Measurements from ENCODE around the gene EXD3. TPM values are rescaled to one million over a fixed set of nuclear protein-coding genes. Genes with fewer than 3 reads are reported as not detected.

Gene EXD3
- total and polyA plus RNA-seq, 9 of the 15 experiments (the other 6 are each of a cell fraction or from before 2014, with no cell fraction given) = 0.29 to 12.5 (median 3.9) TPM

- TF ChIP-seq CHD7 (IDR thresholded peaks at IDR 0.05; ENCODE audit: low read depth, low read length) = no peak
- TF ChIP-seq KLF6 (CRISPR knock-in tag; IDR thresholded peaks at IDR 0.05; ENCODE audit: borderline replicate concordance) = no peak
- no peak for TF ChIP-seq FOXK2 (conservative IDR thresholded peaks at IDR 0.05 in 1 of 2, IDR thresholded peaks at IDR 0.05 in 1 of 2; ENCODE audit: low read depth in 2 of 2)
- TF ChIP-seq ZNF511 (CRISPR knock-in tag; IDR thresholded peaks at IDR 0.05) = no peak; the same call in 1 of the 2 replicates
- TF ChIP-seq SMARCE1 (IDR thresholded peaks at IDR 0.05) = no peak
- TF ChIP-seq BRF2 (IDR thresholded peaks at IDR 0.05; ENCODE audit: borderline replicate concordance, insufficient read depth, insufficient read length) = no peak
- TF ChIP-seq HDAC8 (tag; IDR thresholded peaks at IDR 0.05) = no peak
Measured at GRCh38 chr9:137316012-137316981, 106.7 kb downstream of the EXD3 start (continued).
